MV-4-11 (cell line): Measurements from ENCODE around the gene BPTF.
"Not testable (repeated sequence)": the region's sequence is repeated elsewhere in the genome, so short reads cannot be mapped to it uniquely, and the experiment has no call there.

Source experiments
- DNase-seq: peaks from one replicate; lab custom pipeline; 2025; lab: John Stamatoyannopoulos, UW

Gene BPTF

GRCh38 chr17:67824735-67825626, at the start of gene BPTF:
TSS of gene BPTF (plus strand) at chr17:67825503. CDS start at chr17:67825725, 222 bp downstream.
- DNase-seq, result peak; percentile 84

- DNase-seq, result no peak
These were observed 46.1 kb upstream of the BPTF start for GRCh38 chr17:67779098-67779672.

GRCh38 chr17:67784364-67785121, 40.8 kb upstream of the BPTF start:
- DNase-seq, result peak; percentile 33

- no peak for DNase-seq
These were observed 40.2 kb upstream of the BPTF start for GRCh38 chr17:67785122-67785477.

GRCh38 chr17:67785504-67785903, 39.8 kb upstream of the BPTF start:
- DNase-seq, result no peak

GRCh38 chr17:67800495-67800928, 24.8 kb upstream of the BPTF start:
- peak; percentile 73 for DNase-seq

GRCh38 chr17:67801626-67802175, 23.6 kb upstream of the BPTF start:
- DNase-seq, result no peak

- DNase-seq, result no peak
These were observed 14.8 kb upstream of the BPTF start for GRCh38 chr17:67810464-67810863.

GRCh38 chr17:67812380-67812779, 12.9 kb upstream of the BPTF start:
- DNase-seq, result not testable (repeated sequence)

- DNase-seq, result no peak
These were observed 11.5 kb upstream of the BPTF start for GRCh38 chr17:67813803-67814180.

- peak; percentile 26 for DNase-seq
These were observed 6.9 kb upstream of the BPTF start for GRCh38 chr17:67818110-67819002.

GRCh38 chr17:67819722-67820121, 5.6 kb upstream of the BPTF start:
- no peak for DNase-seq

GRCh38 chr17:67821871-67822367, 3.4 kb upstream of the BPTF start:
- DNase-seq, result no peak

GRCh38 chr17:67825627-67826601, 611 bp downstream of the BPTF start:
- peak; percentile 5 for DNase-seq

- DNase-seq, result no peak
These were observed 4.0 kb downstream of the BPTF start for GRCh38 chr17:67829331-67829730.

GRCh38 chr17:67830440-67830839, 5.1 kb downstream of the BPTF start:
- DNase-seq, result no peak

- no peak for DNase-seq
These were observed 6.0 kb downstream of the BPTF start for GRCh38 chr17:67831268-67831667.

GRCh38 chr17:67833134-67833533, 7.8 kb downstream of the BPTF start:
- DNase-seq, result no peak

GRCh38 chr17:67833946-67834631, 8.8 kb downstream of the BPTF start:
- DNase-seq, result no peak
